ENCODE data around the gene PAK5.

The PAK5 gene

DNA sequence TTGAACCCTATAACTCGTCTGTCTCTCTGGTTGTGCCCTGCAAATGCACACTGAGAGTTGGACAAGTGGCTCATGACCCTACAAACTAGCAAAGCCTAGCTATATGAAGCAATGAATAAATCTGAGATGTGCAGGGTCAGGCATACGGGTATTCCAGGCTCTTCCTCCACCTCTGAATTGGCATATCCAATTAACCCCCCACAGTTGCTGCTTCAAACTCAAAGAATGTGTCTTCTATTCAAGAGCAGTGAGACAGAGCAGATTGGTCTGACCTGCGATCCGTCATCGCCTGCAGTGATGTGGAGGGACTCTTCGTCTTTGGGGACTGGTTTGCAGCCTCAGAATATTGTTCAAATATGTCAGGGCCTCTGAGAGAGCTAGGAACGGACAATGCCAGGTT, 264.7 kb downstream of the PAK5 start:
- no peak for DNase-seq

- DNase-seq = no peak
Observed at GRCh38 chr20:9573335-9574151, 265.3 kb downstream of the PAK5 start.

- no peak for DNase-seq
Observed at GRCh38 chr20:9572670-9573069, 266.2 kb downstream of the PAK5 start.

DNA sequence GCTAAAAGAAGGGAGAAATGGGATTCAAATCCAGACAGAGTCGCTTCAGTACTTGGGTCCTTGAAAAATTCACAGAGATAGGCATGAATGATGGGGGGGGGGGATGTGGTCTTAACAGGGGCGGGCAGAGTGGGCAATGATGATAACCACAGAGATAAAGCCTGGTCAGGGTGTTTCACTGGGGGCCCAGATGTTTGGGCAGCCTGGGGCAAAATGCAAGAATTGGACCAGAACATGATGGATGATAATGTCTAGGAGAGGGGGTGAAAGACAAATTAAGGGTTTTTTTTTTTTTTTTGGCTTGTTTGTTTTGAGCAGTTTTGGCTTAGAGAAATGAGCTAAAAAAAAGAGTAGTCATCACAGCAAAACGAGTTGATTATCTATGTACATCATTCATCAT, 267.1 kb downstream of the PAK5 start:
- DNase-seq = no peak

DNA sequence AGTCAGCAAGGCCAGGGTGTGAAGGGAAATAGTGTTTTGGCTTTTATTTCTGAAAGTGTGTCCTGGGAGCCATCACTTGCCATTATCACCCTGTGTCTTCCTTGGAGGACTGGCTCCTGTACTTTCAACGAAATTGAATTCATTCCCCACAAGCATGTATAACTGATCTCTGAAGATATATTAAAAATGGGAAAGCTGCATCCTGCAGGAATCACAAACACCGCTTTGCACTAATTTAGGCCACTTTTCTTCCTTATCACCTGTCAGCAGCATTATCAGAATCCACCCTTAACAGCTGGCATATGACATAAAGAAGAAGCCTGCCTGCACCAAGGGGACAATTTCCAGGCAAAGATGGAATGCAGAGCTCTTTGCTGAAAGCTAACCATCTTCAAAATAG, 268.3 kb downstream of the PAK5 start:
- no peak for DNase-seq

DNA sequence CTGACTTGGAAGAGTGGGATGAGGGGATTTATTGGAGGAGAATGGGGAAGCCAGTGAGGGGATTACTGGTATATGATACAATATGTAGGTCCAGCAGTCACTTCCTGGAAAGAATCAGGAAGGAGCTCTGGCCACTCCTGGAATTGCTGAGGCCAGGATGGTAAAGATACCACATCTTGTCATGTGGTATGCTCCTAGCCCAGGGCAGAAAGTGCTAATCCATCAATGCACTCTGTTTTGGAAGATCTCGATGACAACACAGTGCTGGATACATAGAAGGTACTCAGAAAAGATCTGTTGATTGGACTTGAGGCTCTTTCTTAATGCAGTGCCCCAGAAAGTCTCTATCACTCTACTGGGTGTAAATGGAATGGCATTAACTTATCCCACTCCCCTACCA, 271.9 kb downstream of the PAK5 start:
- DNase-seq = no peak

DNA sequence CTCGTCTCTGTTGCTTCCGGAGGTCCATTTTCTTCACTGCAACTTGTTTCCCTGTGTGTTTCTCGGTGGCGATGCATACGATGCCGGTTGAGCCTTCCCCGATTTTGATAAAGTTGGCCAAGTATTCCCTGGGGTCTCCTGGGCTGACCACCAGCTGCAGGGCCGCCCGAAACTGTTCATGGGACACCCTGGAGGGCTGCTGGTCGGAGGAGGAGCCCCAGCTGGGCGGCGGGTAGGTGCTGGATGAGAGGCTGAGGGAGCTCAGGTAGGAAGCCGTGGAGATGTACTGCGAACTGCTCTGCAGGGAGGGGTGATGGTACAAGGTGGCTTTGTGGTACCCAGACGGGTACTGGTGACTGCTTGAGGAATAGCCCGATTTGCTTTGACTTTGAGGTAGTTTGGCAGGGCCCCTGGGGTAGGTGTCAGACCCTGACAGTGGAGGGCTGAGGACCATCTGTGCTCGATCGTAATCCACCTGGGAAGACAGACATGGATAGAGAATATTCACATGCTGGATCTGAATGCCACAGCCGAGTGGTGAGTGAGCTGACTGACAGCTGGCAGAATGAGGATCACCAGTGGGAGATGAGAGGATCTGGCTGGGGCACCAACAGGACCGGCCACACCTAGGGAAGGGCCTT, 272.8 kb downstream of the PAK5 start:
- DNase-seq = no peak

DNA sequence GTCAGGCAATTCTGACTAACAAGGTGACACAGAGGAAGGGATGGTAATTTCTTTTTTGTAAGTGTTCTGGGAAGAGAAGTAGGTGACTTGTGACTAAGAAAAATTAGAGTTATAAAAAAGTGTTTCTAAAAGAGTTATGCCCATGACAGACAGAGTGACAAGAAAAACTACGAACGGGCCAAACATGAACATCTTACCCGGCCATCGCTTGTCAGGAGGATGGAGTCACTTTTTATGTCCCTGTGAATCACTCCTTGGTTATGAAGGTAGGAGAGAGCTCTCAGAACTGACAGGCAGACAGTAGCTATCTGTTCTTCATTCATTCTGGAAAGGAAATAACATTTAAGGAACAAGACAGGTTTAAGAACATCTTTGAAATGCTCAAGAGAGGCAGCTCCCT, 281.5 kb downstream of the PAK5 start:
- DNase-seq = no peak

DNA sequence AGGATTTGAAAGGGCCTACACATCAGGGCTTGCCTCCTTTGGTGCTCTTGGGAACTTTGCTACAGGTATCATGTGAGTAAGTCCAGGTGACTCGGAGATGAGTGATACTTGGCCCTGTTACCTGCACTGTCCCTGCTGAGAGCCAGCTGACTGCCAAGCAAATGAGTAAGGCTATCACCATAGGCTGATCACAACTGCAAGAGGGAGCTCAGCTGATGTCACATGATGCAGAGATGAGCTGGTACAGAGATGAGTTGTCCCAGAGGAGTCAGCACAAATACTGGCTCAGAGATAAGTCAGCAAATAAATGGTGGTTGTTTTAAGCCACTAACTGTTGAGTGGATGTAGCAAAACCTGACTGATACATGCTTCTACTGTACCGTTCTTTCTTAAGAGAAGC, 283.1 kb downstream of the PAK5 start:
- DNase-seq = no peak

GRCh38 chr20:9551808-9552550, 286.9 kb downstream of the PAK5 start:
- no peak for DNase-seq

GRCh38 chr20:9550871-9551270, 288.0 kb downstream of the PAK5 start:
- no peak for DNase-seq

- no peak for DNase-seq
Observed at GRCh38 chr20:9550283-9550682, 288.6 kb downstream of the PAK5 start.

- no peak for DNase-seq
Observed at GRCh38 chr20:9543214-9543613, 295.7 kb downstream of the PAK5 start.

DNA sequence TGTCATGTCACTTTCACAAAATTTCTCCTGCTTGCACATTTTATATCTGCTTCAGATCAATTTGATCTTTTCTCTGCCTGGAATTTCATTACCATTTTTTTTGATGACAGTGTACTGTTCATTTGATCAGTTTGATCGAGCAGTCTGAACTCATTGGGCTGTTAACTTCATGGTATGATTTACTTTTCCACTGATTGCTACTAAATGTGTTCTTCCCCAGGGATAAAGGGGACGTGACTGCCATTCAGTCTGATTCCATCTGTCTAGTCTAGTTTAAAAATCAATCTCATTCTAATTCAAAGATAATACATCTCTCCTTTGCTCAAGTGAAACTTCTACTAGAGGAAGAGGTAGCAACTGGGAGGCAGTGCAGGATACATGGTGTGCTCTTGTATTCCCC, 303.4 kb downstream of the PAK5 start:
- DNase-seq = no peak

DNA sequence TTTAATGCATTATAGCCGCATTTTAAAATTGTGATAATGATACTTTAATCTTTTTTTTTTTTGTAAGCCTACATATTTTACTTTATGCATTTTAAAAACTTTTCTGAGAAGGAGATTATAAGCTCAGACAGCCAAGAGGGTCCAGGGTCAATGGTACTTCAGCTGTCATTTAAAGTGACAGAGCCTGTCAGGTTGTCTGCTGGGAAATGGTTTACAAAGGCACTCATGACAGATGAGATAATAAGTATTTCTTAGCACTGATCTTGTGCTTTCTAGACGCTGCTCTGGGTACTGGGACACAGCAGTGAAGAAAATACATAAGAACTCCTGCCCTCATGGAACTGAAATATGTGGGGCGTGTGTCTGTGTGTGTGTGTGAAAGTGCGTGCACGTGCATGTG, 304.9 kb downstream of the PAK5 start:
- DNase-seq = no peak

DNA sequence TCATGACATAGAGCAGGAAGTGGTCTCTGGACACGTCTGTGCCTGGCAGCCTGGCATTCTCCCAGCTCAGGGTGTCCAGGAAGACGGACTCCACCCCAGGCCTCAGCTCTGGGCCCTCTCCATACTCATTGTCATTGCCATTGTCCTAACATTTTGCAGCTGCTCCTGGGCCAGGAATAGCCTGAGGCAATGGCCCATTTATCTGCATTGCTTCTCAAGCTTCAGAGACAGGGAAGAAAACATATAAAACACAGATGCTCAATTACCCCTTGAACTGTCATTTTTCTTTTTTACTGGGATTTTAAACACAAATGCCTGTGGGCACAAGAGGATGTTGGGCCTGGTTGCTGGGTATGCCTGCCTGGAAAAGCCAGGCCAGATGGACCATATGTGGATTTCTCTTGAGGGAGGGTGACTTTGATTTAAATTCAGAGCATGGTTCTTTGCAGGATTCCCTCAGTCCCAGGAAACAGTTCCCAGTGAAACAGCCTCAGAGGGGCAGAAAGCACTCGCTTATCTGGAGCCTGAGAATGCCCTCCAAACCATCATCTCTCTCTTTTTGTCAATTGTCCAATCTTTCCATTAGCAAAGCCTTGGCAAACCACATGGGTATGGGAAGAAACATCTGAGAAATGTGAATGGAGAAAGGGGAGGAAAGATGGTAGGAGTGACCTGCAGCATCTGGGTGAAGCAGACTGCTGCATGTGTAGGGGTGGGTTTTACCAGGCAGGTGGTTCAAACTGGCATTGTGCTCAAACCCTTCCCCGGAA, 306.6 kb downstream of the PAK5 start:
- no peak for DNase-seq

DNA sequence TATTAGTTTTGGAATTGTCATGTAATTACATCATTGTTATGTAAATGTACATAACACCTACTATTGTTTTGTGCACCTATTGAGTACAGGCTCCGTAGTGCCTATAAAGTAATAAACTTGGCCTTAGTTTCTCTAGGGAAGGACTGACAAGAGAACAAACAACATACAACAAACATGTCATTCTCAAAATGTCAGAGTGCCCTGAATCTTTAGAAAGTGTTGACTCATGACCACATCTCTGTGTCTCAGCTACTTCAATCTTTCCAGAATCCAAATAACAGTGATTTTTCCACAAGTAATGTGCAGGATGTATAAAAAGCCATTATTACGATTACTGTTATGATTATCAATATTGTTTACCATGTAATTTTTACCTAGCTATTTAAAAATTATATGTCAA, 307.3 kb downstream of the PAK5 start:
- no peak for DNase-seq

DNA sequence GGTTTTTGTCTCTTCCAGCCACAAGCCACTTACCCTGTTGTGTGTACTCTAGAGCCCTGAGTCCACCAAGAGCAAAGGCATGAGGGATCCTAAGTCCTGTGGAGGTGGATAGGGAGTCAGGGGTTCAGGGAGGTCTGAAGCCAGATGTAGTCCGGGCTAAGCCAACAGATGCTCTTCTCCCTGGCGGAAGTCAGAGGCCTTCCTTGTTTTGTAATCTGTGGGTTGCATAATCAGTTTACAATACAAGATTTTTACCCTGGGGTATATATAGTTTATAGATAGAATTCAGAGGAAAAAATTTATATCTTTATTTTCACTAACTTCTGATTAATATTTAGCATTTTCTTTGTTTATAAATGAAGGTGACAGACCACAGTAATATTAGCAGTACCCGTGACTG, 315.2 kb downstream of the PAK5 start:
- DNase-seq = no peak

DNA sequence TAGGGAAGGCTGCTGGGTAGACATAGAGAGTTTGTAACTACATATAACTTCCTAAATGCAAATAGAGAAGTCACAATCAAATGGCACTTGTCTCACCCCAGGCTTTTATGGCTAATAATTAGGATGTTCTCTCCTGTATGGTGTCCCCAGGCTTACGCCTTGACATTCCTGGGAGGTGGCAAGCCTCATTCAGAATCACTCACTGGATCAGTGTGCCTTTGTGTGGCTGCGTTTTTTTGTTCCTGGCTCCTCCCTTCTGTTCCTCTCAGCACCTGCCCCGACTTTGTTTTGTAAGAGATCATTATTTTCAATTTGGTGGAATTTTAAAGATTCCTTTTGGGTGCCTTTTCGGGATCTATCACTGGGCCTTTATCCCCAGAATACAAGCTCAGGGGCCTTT, 318.8 kb downstream of the PAK5 start:
- no peak for DNase-seq

DNA sequence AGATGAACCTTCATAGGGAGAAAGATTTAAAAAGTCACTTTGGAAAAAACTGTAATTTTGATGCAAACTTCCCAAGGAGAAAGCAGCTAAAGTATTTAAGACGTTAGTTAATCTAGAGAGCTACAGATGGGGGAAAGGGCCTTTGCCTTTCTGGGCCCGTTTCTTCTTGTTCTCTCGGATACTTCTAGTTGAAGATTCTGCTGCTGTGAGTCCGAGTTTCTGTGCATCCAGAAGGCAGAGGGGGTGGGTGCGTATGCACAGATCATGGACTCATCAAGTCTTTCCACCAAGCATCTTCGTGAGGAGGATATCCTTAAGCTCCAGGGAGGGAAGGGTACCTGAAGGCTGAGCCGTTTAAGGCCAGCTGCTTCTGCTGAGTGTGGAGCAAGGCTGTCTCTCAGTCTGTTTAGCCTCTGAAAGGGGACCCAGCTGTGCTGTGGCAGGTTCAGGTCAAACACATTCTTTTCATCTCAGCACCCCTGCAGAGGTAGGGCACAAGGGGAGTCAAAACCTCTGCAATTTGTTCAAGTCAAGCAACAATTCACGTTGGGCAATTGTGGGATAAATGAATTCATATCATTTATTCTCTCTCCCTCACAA, 320.2 kb downstream of the PAK5 start:
- no peak for DNase-seq

DNA sequence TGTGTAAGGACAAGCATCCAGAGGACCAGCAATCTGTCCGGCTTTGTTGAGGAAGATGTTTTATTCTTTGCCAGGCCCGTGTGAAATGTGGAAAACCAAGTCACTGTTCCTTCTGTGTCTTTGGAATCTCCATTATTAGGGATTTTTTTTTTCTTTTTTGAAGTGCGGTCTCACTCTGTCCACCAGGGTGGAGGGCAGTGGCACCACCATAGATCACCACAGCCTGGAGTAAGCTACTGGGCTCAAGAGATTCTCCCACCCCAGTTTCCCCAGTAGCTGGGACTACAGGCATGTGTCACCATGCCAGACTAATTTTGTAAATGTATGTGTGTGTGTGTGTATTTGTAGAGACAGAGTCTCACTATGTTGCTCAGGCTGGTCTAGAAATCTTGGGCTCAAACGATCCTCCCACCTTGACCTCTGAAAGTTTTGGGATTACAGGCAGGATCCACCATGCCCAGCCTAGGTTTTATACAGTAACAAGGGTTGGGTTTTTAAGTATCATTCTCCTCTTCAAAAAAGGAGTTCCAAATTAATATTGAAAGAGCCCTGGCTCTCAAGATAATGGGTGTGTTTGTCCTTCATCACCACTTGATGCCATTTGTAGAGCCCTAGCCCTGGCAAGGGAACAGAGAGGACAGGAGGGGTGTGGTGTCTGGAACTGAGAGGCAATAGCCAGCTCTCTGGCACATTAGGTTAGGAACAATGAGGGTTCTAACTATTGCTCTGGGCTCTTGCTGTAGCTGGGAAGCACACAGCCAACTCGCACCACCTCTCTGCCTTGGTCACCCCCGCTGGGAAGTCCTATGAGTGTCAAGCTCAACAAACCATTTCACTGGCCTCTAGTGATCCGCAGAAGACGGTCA, 321.3 kb downstream of the PAK5 start:
- DNase-seq = no peak
